ENCODE measurements around the gene HS1BP3. TPM values are rescaled to one million over a fixed set of nuclear protein-coding genes. Genes with fewer than 3 reads are reported as not detected.

Gene HS1BP3
- total and polyA plus RNA-seq, 9 of the 15 experiments (the other 6 are each of a cell fraction or from before 2014, with no cell fraction given), result 0.41 to 8.3 (median 5.9) TPM

DNA sequence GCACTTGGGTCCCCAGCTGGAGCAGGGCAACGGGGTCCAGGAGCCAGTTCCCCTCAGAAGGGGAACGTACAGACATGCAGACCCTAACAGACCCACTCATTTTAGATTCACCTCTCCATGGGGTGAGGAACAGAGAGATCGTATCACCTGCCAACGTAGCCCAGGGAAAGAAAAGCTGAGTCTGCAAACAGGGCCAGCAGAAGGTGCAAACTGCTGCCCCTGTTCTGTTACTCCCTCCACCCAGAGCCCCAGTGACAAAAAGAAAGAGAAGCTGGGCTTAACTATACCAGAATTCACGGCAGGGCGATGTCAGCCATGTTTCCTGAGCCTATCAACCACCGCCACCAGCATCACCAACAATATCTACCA lies 817 bp upstream of the HS1BP3 start (continued):
- TF ChIP-seq, protein P1, sequence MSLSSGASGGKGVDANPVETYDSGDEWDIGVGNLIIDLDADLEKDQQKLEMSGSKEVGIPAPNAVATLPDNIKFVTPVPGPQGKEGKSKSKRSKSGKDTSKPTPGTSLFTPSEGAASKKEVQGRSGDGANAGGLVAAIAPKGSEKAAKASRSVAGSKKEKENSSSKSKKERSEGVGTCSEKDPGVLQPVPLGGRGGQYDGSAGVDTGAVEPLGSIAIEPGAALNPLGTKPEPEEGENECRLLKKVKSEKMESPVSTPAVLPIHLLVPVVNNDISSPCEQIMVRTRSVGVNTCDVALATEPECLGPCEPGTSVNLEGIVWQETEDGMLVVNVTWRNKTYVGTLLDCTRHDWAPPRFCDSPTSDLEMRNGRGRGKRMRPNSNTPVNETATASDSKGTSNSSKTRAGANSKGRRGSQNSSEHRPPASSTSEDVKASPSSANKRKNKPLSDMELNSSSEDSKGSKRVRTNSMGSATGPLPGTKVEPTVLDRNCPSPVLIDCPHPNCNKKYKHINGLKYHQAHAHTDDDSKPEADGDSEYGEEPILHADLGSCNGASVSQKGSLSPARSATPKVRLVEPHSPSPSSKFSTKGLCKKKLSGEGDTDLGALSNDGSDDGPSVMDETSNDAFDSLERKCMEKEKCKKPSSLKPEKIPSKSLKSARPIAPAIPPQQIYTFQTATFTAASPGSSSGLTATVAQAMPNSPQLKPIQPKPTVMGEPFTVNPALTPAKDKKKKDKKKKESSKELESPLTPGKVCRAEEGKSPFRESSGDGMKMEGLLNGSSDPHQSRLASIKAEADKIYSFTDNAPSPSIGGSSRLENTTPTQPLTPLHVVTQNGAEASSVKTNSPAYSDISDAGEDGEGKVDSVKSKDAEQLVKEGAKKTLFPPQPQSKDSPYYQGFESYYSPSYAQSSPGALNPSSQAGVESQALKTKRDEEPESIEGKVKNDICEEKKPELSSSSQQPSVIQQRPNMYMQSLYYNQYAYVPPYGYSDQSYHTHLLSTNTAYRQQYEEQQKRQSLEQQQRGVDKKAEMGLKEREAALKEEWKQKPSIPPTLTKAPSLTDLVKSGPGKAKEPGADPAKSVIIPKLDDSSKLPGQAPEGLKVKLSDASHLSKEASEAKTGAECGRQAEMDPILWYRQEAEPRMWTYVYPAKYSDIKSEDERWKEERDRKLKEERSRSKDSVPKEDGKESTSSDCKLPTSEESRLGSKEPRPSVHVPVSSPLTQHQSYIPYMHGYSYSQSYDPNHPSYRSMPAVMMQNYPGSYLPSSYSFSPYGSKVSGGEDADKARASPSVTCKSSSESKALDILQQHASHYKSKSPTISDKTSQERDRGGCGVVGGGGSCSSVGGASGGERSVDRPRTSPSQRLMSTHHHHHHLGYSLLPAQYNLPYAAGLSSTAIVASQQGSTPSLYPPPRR (CRISPR knock-in tag; IDR thresholded peaks at IDR 0.05; ENCODE audit: borderline replicate concordance), result no peak
- TF ChIP-seq ZNF444 (CRISPR knock-in tag; IDR thresholded peaks at IDR 0.05), result no peak
- TF ChIP-seq ZNF274 (IDR thresholded peaks at IDR 0.05; ENCODE audit: borderline replicate concordance, low read depth, low read length), result no peak

DNA sequence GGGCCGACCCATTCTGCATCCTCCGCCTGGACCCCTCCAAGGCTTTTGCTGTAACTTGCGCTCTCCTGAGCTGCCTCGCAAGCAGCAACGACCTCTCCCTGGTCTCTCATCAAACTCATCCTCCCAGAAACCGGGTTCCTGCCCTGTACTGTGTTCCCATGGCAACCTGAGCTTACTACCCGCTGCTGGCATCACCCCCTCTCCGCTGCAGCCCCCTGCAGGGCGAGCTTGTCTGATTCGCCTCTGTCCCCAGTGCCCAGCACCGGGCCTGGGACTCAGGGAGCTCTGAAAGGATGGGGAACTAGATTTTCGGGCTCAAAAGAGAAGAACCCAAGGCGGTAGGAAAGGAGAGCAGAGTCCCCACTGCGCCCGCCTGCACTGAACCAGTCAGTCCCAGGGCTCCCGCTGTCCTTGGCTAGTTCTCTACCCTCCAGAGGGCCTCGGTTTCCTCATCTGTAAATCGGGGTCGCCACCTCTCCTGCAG lies 463 bp downstream of the HS1BP3 start:
- Histone ChIP-seq H3K9ac (ENCODE audit: insufficient read depth in 1 of 2, low read depth in 2 of 2, low read length in 2 of 2) (peak overlapping the region; percentile 79 to 95; a peak in 3 of 4 replicates), H3K4me1 (replicated peaks in 1 of 2; ENCODE audit: control insufficient read depth in 2 of 2, insufficient read depth in 2 of 2, low read length in 2 of 2) (peaks cover 6 to 20% of the 10 kb centered on the region in 2 experiments; a peak in 3 of 5 replicates), H3K79me2 (ENCODE audit: control insufficient read depth, insufficient read depth, low read length) (no peaks in the 10 kb centered on the region; the same call in 2 of the 3 replicates), H3K9me1 (ENCODE audit: control insufficient read depth, insufficient read depth, low read length) (no peaks in the 10 kb centered on the region), H2AFZ (ENCODE audit: low read depth, low read length) (peak overlapping the region; percentile 92), H3K27ac (ENCODE audit: extremely low read depth, low read depth, low read length) (peak overlapping the region; percentile 49; the same call in 2 of the 3 replicates), H3K4me2 (ENCODE audit: insufficient read depth, low read length) (peak overlapping the region; percentile 73), H3K36me3 (ENCODE audit: control insufficient read depth, insufficient read depth, low read length) (no peaks in the 10 kb centered on the region), H3K27me3 (ENCODE audit: control insufficient read depth in 2 of 2, insufficient read depth in 2 of 2, low read length in 2 of 2) (peaks cover 0 to 18% of the 10 kb centered on the region in 2 experiments; a peak in 2 of 5 replicates), H3K9me3 (replicated peaks; ENCODE audit: control insufficient read depth, insufficient read depth, low read depth, low read length) (no peaks in the 10 kb centered on the region), H3K4me3 (peak overlapping the region; percentile 72), H4K20me1 (replicated peaks; ENCODE audit: control insufficient read depth, insufficient read depth, low read length) (no peaks in the 10 kb centered on the region; the same call in 1 of the 2 replicates)
- POLR2A ChIA-PET, result interaction anchor here (0.7 to 1.2 kb wide), 4 partner anchors 8 to 320 kb away, joined by 3 to 6 read pairs (median 4); partner anchors contain the start of gene RHOB
- in situ Hi-C loops (cut with MboI), result loop anchor here (25.0 kb wide), 1 partner anchor 612 kb away; no protein-coding TSS in a partner anchor
- DNase-seq (ENCODE audit: extremely low read depth in 1 of 4, low spot score in 3 of 4) (peak in 3 of 4 experiments; percentile 16 to 35 (median 33)), ATAC-seq (no peak; the same call in 2 of the 3 replicates), FAIRE-seq (no peak)
- WGBS (ENCODE audit: insufficient coverage, low coverage, missing lambda C conversion rate), result 10% methylated on average over 16 of the region's 19 CpGs
- CTCF ChIA-PET (ENCODE audit: low intra/inter-chr PET ratio), result interaction anchor here (0.6 to 1.5 kb wide), 7 partner anchors 9 to 697 kb away, joined by 3 to 4 read pairs (median 3); no protein-coding TSS in a partner anchor
- intact Hi-C loops (cut with micrococcal nuclease), result no loop called here
- TSS peak; percentile 70 for BruUV-seq (replicated peaks)
- TF ChIP-seq FOXP1 (CRISPR knock-in tag; IDR thresholded peaks at IDR 0.05) (no peak), PHF20 (IDR thresholded peaks at IDR 0.05; ENCODE audit: partially characterized antibody) (peak; percentile 61), ZNF830 (CRISPR knock-in tag; IDR thresholded peaks at IDR 0.05) (0 out of 2 replicates have a peak, but pooled peaks have one; percentile 25), MTA3 (IDR thresholded peaks at IDR 0.05; ENCODE audit: borderline replicate concordance) (no peak), BCOR (IDR thresholded peaks at IDR 0.05) (0 out of 2 replicates have a peak, but pooled peaks have one; percentile 16), HDGF (IDR thresholded peaks at IDR 0.05) (0 out of 2 replicates have a peak, but pooled peaks have one; percentile 58), HDAC2 (IDR thresholded peaks at IDR 0.05) (peak; percentile 50), ZEB2 (IDR thresholded peaks at IDR 0.05) (0 out of 2 replicates have a peak, but pooled peaks have one; percentile 19), RFX1 (IDR thresholded peaks at IDR 0.05) (peak; percentile 90)
- TF ChIP-seq, protein P2, sequence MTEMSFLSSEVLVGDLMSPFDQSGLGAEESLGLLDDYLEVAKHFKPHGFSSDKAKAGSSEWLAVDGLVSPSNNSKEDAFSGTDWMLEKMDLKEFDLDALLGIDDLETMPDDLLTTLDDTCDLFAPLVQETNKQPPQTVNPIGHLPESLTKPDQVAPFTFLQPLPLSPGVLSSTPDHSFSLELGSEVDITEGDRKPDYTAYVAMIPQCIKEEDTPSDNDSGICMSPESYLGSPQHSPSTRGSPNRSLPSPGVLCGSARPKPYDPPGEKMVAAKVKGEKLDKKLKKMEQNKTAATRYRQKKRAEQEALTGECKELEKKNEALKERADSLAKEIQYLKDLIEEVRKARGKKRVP (CRISPR knock-in tag; IDR thresholded peaks at IDR 0.05), result no peak
